Vagina (tissue), 2 donors: Measurements from ENCODE around the gene TMEM30B.

ENCODE experiments used
- CTCF ChIP-seq, 3 experiments: fragments of 450-650 bp in 2 of 3; fragments of 200-600 bp in 1 of 3; sonication (generic) in 1 of 3; IDR thresholded peaks; one replicate each; pipeline ENCODE4 v1.5.1; 2017 to 2019; ENCODE audit warnings: antibody characterized with exemption in 3 of 3, mild to moderate bottlenecking in 2 of 3, moderate library complexity in 2 of 3
- POLR2A ChIP-seq, 2 donors: fragments of 450-650 bp; IDR thresholded peaks; one replicate each; pipeline ENCODE4 v1.6.1; 2017; ENCODE audit warnings: antibody characterized with exemption in 2 of 2, mild to moderate bottlenecking in 2 of 2, moderate library complexity in 2 of 2

DNA sequence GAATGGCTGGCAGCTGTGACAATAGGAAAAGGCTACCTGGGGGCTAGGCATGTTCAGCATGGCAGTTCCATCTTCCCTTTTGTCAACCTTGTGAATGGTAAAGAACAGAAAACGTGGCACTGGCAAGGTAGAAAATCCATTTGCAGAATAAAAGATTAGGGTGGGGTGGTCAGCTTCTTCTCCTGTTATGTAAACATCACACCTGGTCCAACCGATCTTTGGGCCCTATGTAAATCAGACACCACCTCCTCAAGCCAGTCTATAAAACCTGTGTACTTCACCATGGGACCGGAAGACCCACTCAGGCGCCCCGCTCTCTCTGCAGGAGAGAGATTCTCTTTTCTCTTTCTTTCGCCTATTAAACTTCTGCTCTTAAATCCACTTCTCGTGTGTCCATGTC, 19.6 kb upstream of the TMEM30B start:
- TF ChIP-seq POLR2A (IDR thresholded peaks at IDR 0.05) (no peak), CTCF (IDR thresholded peaks at IDR 0.05) (no peak)
